HuH-7 (cell line): ENCODE measurements around the gene HIBADH.

Source experiments
- DNase-seq: peaks from one replicate; pipeline ENCODE4 v3.0.0; 2011; ENCODE audit warnings: low spot score

Gene HIBADH

DNA sequence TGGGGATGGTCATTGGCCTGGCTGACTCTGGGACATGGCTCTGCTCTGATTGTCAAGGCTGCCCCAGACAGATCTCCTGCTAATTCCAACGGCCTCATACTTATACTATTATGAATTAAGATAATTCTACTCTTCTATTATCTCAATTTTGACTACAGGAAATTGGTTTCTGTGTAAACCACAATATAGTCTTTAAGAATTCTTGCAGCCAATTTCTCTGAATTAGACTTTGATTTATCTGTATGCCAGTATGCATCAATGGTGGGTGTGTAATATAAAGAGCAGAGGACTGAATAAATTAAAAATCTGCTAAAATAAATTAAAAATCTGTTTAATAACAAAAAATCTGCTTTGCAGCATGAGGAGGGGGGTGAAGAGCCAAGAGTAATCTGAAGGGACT lies 27.0 kb downstream of the HIBADH start:
- no peak for DNase-seq

DNA sequence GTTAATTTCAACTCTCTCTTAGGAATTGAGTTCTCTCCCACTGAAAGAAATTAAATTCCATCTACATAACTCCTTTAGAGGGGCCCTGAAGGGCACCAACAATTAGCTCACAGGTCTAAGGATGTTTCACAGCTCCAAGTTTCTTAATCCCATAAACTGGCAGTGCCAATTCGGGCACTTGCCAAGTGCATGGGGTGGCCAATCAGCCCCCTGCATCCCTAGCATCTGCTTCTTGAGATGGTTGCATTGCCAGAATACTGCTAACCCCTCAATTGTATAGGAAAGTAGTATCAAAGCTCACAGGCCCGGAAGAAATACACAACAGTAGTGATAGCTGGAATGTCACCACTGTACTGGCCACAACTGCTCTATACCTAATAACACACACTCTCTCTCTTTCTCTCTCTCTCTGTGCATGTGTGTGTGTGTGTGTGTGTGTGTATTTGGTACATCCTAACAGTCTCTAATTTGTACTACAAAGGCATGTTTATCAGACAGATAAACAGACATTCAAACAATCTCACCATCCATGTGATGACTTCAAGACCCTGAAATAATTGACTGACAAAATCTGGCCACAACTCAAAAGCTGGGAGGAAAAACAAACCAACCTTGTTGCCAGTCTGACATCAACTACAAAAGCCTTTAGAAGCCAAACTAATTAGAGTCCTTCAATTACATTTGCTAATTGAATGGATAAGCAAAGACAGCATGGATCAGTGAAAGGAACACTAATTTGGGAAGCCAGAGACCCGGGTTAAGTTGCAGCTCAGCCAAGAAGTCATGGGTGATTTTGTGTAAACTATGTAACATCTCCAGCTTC lies 27.8 kb downstream of the HIBADH start:
- DNase-seq = no peak

DNA sequence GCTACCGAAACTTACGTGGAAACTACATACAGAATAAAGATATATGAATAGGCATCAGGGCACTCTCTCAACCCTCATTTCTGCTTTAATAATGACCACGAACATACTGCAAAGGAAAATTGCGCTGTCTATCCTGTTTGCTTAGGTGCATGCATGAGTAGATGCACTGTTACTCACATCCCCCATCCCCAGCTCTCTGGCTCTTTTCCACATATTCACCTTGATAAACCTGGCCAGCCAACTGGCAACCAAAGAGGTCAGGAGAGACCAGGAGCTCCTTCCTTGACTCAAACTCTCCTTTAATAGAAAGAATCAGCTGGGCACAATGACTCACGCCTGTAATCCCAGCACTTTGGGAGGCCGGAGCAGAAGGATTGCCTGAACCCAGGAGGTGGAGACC lies 29.6 kb downstream of the HIBADH start:
- DNase-seq = no peak

DNA sequence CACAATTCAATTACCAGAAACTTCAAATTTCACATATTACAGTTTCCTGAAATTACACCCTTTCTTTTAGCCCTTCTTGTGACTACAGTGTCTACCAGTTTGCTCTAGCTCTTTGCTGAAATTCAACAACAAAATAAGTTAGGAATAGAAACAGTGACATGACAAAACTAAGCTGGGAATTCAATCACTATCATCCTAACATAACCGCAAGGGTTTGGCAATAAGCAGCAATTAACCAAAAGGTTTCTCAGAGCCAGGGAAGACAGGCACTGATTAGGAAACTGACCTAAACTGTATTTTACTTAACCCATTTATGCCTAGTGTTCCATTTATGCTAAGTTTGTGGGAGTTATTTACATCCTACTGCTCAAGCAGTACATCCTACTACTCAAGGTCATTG lies 31.3 kb downstream of the HIBADH start:
- DNase-seq = no peak

DNA sequence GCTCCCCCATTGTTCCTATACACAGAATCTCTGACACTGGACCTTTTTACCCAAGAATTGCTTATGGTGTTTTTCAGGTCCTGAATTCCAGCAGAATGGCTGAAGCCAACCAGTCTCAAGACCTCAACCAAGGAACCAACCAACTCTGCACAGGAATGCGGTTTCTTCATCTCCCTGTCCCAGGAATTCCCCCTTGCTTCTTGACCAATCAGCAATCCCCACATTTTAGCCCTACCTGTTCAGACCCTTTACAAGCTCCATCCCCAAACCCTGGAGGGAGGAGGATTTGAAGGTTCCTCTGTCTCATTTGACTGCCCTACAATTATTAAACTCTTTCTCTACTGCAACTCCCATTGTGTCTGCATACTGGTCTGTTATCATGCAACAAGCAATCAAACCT lies 35.5 kb downstream of the HIBADH start:
- no peak for DNase-seq

DNA sequence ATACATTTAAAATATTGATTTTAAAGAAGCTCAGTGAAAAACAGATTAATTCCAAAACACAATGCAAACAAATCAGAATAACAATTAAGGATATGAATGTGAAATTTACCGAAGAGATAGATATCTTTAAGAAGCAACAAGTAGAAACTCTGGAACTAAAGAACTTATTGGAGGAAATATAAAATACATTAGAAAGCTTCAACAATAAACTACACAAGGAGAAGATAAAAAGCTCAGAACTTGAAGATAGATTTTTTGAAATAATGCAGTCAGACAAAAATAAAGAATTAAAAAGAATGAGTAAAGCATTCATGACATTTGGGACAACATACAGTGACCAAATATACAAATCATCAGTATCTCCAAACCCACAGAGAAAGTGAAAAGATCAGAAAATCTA lies 43.2 kb downstream of the HIBADH start:
- no peak for DNase-seq

DNA sequence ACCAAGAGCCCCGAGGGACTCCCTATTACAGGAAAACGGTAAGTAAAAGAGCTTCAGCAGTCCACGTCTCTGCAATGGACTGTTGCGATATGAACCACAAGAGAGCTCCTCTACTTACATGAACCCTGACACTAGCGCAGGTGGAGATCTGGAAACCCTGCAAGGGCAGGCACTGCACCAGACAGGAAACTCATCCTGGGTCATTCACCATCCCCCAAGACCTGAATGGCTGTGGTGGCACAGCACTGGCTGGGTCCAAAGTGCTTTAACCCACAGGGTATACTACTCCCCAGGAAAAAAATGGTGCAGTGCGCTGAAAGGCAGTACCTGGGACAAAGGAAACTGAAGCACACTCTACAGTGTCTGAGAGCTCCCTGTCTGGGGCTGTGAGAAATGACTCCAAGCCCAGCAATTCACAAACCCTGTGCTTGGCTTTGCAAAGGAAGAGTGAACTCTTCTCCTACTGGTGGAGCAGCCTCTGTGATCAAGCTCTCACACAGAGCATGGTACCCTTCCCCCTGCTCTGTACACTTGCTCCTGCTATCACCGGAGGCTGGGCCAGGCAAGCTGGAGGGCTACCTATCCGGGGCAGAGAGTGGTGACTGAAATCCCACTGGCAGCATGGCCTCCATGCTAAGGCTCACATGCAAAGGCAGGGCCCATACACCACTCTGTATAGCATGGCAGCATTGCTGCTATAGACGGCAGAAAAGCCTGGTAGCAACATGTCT lies 44.9 kb downstream of the HIBADH start:
- DNase-seq = no peak

DNA sequence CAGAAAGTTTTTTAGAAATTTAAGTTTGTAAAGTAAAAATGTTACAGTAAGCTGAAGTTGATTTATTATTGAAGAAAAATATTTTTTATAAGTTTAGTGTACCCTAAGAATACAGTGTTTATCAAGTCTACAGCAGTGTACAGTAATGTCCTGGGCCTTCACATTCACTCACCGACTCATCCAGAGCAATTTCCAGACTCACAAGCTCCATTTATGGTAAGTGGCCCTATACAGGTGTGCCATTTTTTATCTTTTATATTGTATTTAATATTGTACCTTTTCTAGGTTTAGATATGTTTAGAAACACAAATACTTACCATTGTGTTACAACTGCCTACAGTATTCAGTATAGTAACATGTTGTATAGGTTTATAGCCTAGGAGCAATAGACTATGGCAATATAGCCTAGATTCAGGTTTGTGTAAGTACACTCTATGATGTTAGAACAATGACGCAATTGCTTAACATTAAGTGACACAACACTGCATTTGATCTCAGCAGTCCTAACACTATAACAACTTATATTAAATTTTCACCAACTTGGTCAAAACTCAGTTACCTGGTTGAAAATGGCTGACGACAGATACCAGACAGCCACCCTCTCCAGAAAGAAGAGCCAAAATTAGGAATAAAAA lies 45.7 kb downstream of the HIBADH start:
- DNase-seq = no peak

DNA sequence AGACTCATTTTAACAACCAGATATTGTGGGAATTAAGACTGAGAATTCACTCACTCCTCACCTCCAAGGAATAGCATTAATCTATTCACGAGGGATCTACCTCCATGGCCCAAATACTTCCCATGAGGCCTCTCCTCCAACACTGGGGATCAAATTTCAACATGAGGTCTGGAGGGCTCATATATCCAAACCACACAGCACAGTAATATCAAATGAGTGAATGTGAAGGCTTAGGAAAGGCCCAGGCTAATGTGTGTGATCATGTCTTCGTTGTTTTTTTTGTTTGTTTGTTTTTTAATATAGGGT lies 46.5 kb downstream of the HIBADH start:
- DNase-seq = no peak

DNA sequence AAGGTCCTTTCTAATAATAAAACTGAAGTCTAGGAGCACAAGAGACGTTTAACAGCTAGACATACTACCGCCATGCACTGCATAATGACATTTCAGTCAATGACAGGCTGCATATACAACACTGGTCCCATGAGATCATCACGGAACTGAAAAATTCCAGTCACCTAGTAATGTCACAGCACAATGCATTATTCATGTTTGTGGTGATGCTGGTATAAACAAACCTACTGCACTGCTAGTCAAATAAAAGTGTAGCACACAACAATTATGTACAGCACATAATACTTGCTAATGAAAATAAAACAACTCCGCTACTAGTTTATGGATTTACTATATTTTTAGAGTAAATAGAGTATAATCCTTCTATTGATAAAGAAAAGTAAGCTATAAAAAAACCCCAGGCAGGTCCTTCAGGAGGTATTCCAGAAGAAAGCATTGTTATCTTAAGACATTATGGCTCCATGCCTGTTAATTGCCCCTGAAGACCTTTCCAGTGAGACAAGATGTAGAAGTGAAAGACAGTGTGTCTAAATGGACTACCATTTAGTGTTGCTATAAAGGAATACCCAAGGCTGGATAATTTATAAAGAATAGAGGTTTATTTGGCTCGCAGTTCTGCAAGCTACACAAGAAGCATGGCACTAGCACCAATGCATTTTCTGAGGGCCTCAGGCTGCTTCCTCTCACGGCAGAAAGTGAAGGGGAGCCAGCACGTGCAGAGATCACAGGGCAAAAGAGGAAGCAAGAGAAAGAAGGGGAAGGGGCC lies 47.1 kb downstream of the HIBADH start:
- no peak for DNase-seq

DNA sequence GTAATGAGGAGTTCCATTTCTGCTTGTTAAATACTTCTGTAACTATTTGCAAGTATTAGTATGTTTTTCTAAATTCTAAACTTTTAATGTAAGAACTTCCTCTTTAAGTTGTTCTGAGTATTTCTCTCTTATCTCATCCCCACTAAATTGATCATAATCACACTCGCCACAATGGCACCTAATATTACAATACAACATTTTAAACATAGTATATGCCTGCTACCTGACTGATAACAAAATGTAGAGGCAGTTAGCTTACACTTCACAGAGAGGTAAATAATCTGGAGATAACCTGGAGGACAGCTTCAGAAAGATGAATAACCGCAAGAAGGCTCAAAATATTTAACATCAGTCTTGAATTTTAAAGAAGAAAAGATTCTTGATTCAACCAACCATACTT lies 48.6 kb downstream of the HIBADH start:
- DNase-seq = no peak

DNA sequence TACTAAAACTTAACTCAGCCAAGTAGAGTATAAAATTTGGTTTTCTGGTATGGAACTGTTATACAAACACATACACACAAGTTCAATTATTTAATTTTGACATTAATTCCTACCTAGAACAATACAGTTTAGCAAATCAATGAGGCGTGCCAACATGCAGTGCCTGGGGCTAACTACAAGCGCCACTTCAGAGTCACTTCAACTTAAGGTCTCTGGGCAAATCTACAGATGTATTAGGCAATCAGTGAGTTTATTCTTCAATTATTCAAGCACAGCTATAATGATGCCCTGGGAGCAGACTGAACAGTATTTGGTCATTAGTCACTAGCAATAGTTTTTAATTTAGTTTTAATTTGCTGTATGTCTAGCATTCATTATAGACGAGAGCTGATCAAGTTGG lies 51.6 kb downstream of the HIBADH start:
- no peak for DNase-seq

DNA sequence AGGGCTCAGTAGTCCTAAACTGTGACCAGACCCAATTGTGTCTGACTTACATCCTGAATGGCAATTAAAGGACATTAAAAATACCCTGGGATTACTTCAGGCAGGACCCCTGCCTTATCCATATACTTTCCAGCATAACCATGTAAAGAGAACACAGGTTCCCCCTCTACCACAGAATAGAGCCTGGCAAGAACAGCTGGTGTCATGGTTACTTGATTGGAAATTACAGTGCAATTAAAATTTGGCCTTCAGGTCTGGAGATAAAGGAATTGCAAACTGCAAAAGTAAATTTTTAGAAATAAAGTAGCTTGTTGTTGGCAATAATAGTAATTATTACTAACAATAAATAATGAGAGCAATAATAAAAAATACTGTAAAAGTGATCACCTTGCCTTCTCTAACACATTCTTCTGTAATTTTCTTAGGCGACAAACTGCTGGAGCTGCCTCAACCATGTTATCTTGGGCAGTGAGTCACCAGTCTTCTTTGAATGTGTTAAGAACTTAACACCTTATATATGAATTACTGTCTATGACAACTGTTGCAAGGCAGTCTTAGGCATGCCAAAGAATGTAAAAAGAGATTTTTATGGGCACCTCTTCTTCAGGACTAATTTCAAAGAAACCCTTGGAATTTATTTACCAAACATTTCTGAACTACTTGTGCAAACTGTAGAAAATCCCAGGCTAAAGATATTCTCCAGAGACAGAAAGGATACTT lies 53.7 kb downstream of the HIBADH start:
- no peak for DNase-seq

DNA sequence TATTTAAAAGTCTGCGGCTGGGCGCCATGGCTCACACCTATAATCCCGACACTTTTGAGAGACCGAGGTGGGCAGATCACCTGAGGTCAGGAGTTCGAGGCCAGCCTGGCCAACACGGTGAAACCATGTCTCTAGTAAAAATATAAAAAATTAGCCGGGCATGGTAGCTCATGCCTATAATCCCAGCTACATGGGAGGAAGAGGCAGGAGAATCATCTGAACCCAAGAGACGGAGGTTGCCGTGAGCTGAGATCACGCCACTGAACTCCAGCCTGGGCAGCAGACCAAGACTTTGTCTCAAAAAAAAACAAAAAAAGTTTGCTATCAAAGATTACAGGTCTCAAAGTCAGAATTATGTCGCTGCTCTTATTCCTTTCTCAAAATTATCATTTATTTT lies 55.5 kb downstream of the HIBADH start:
- DNase-seq = no peak

DNA sequence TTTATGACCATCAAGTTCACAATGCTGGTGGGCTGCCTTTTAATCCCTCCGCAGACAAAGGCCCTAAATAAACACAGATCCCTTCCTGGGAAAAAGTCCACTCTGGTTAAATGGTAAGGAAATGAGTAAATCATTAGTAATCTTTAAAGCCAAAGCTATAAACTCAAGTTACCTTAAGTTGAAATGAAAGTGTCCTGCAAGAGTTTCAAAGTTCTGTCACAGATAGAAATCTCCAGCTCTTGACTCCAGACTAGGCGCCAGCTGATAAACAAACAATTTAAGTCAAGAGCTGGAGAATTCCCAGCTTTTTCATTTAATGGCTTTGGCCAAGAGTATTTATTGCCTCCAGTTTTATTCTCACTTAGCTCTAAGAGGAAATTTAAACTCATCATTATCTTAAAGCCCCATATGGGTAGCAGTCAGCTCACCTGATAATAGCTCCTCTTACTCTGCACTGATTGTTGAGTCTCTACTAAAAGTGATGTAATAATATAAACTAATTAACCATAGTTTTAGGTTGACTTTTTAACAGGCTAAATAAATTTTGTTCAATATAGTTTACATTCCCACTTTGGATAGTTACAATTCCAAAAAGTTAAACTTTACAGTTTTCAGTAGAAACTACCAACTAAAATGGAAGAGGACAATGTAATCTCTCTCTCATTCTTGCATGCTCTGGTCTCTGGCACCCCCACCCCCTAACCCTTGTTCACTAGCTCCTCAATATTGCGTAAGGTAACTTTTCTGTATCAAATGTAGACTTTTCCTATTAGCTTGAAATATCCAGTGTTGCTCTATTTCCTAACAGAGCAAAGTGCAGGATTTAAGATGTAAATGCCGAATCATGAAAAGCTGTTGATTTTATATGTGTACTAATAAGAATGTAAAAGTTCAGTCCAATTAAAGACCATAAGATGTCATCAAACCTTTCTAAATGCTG lies 56.1 kb downstream of the HIBADH start:
- DNase-seq = no peak

DNA sequence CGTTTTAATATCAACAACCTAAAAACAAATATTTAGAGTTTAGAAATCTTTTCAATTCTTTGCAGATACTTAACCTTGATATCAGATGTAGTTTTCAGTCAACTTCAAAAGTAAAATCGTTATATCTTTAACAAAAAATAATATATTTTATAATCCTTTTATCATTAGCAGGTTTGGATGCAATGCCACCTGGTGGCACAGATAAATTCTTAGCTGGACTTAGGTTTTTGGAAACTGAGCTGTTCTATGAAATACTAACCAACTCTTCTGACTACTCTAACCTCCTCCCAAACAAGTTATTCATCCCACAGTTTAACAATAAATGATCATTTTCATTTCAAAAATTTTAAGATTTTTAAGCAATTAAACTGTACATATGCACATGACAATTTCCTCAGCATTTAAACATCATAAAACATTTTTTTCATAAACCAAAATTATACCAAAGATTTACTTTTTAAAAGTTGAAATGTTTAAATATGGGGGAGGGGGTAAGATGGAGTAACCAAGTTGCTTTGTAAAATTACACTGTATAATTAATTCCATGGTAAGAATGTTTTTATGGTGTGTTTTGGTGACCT lies 56.9 kb downstream of the HIBADH start:
- DNase-seq = no peak

DNA sequence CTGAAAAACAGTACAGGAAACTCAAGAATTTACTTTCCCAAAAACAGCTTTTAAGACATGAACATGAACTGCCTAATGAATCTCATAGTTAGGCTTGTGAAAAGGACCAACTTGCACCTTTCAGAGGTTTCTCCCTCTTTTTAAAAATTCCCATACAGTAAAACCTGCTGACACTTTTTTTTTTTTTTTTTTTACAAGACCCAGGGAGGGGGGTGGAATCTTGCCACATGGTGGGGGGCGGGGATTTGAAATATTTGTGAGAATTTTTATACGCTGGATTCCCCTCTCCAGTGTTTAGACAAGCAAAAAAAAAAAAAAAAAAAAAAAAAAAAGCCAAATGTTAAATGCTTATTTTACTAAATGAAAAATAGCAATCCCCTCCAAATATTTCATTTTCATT lies 57.4 kb downstream of the HIBADH start:
- DNase-seq = no peak

DNA sequence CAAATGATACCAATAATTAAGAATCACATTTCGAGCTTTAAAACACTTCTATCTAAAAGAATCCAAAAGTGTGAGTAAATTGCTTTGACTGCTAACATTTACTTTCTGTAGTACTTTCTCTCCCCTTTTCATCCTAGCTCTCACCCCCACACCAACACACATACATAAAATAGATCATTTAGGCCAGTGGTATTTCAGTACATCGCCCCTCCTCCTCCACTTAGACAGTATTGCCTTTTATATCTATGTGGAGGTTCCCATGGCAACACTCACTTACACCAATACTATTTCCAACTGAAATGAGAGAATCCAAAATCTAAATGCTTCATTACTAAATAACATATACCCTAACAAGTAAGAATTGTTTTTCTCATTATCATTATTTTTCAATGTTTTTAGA lies 58.9 kb downstream of the HIBADH start:
- DNase-seq = no peak

DNA sequence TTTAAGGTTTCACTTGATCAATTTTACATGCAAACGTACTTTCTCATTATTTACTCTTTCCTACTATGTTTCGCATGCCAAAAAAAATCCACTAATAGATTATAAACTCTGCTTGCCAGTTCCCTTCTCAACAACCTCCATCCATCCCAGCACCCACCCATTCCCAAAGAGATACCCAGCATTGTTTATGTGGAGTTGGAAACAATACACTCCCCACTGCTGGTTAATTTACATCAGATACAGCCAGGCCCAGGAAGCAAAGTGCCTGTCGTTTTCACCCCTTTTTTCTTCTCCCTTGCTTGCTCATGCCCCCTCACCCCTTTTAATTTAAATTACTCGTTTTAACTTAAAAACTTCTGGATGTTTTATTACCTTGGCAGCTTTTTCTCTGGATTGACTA lies 59.9 kb downstream of the HIBADH start:
- DNase-seq = no peak

DNA sequence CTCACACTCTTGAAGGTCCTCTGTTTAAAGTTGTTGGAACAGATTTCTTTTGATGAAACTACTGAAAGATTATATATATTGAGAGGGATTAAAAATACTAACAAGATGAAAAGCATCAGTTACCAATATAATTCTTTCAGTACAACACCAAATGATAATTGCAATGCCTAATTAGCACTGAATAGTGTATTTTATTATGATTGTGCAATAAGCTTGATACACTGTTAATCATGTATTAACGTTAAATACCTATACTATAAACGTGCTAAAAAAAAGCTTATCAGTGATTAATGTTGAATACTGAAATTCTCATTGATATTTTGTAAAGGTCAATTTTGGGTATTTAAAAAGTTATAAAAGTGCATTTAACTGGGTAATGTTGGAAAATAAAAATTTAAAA lies 61.5 kb downstream of the HIBADH start:
- DNase-seq = no peak

DNA sequence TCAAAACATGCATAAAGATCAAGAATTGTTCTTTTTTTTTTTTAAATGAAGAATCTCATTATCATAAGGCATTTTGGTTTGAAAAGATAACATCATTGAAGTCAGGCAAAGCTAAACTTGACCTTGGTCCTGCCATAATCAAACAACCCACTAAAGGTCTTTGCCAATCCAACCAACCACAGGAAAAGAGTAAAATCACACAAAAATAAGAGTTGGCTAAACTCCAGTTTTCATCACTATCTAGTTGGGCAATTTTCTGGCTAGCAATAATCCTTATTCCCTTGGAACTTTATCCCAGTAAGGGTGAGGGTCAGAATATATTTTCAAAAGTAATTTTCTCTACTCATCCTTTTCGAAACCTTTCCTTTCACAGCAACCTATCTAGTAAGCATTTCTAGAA lies 62.4 kb downstream of the HIBADH start:
- DNase-seq = no peak
